Activated naive CD8-positive, alpha-beta T cell treated with anti-CD3 and anti-CD28 coated beads, Interleukin-2, amount 10 ng/mL, durations not matched to agents 7 days and 5 days (primary cell): ENCODE data around the gene HLA-E. TPM values are rescaled to one million over a fixed set of nuclear protein-coding genes. Genes with fewer than 3 reads are reported as not detected.

Experiments
- ATAC-seq: fragments of 150-1000 bp; cut with Tn5 transposase; one replicate; pipeline ENCODE4 v1.10.0; 2021; ENCODE audit warnings: low read depth, moderate library complexity
- POLR2A ChIA-PET: fragments of 350-600 bp; sonication (Branson Sonifier 250); formaldehyde crosslinking; loops from one replicate; lab custom pipeline; 2021; ENCODE audit warnings: antibody characterized with exemption; lab: Charles Lee
- DNase-seq: peaks from one replicate; pipeline ENCODE4 v3.0.0; 2021
- H3K27ac Mint-ChIP-seq: one replicate; pipeline ENCODE4 v1.8.0; 2022; ENCODE audit warnings: mild to moderate bottlenecking, mixed read lengths
- H3K27me3 Mint-ChIP-seq: one replicate; pipeline ENCODE4 v1.8.0; 2022; ENCODE audit warnings: mild to moderate bottlenecking, moderate library complexity, mixed read lengths
- H3K36me3 Mint-ChIP-seq: one replicate; pipeline ENCODE4 v1.8.0; 2021; ENCODE audit warnings: mild to moderate bottlenecking, mixed read lengths
- H3K4me1 Mint-ChIP-seq: one replicate; pipeline ENCODE4 v1.8.0; 2021; ENCODE audit warnings: mixed read lengths
- H3K4me3 Mint-ChIP-seq: one replicate; pipeline ENCODE4 v1.8.0; 2022; ENCODE audit warnings: mild to moderate bottlenecking, moderate library complexity, mixed read lengths
- H3K9me3 Mint-ChIP-seq: one replicate; pipeline ENCODE4 v1.8.0; 2021; ENCODE audit warnings: mixed read lengths
- total RNA-seq, 2 experiments: library from RNA; stranded (reverse); gene quantifications; one replicate each; pipeline ENCODE4 v1.2.3, GENCODE V29; 2021

Gene HLA-E
- total RNA-seq, 2 experiments from 2014 or later = 957 to 962 TPM

GRCh38 chr6:30542915-30543314 is 53.6 kb downstream of the HLA-E start:
- POLR2A ChIA-PET = interaction anchor here (1.0 to 4.8 kb wide), 6 partner anchors 14 to 187 kb away, joined by 3 to 54 read pairs (median 6); partner anchors contain the start of genes ABCF1, GNL1 and PRR3
- peaks cover 28% of the 10 kb centered on the region for H3K4me1 Mint-ChIP-seq
- peaks cover 4% of the 10 kb centered on the region for H3K36me3 Mint-ChIP-seq
- H3K27me3 Mint-ChIP-seq = no peaks in the 10 kb centered on the region
- ATAC-seq (no peak), DNase-seq (no peak)
- peak overlapping the region; percentile 71 for H3K27ac Mint-ChIP-seq
- H3K4me3 Mint-ChIP-seq = peak overlapping the region; percentile 74
- H3K9me3 Mint-ChIP-seq = no peaks in the 10 kb centered on the region

Other genes with a start within 250 kb of the HLA-E start
- 10 to 100 TPM; 24.1 to 24.2 TPM for gene TRIM39, start 162.6 kb upstream of the HLA-E start, total RNA-seq
- 10 to 100 TPM; 43.0 to 49.3 TPM for gene RPP21, start 144.4 kb upstream of the HLA-E start, total RNA-seq
- gene GNL1, start 67.0 kb downstream of the HLA-E start, total RNA-seq = 10 to 100 TPM; 84.3 to 88.6 TPM
- gene PRR3, start 67.8 kb downstream of the HLA-E start, total RNA-seq = 10 to 100 TPM; 19.9 to 22.5 TPM
- gene ABCF1, start 81.9 kb downstream of the HLA-E start, total RNA-seq = 10 to 100 TPM; 67.5 to 70.4 TPM
- gene PPP1R10, start 127.7 kb downstream of the HLA-E start, total RNA-seq = 100 to 1,000 TPM; 140 to 151 TPM
- gene MRPS18B, start 128.3 kb downstream of the HLA-E start, total RNA-seq = 10 to 100 TPM; 43.8 to 44.5 TPM
- 10 to 100 TPM; 11.2 to 13.5 TPM for gene ATAT1, start 137.4 kb downstream of the HLA-E start, total RNA-seq
- gene C6orf136, start 157.6 kb downstream of the HLA-E start, total RNA-seq = 10 to 100 TPM; 33.5 to 34.3 TPM
- 10 to 100 TPM; 42.9 to 44.2 TPM for gene DHX16, start 183.5 kb downstream of the HLA-E start, total RNA-seq
- gene PPP1R18, start 197.1 kb downstream of the HLA-E start, total RNA-seq = 100 to 1,000 TPM; 245 to 251 TPM
- gene NRM, start 201.5 kb downstream of the HLA-E start, total RNA-seq = 10 to 100 TPM; 33.1 to 33.9 TPM
- 10 to 100 TPM; 50.2 to 52.2 TPM for gene MDC1, start 227.8 kb downstream of the HLA-E start, total RNA-seq
- 1,000 to 10,000 TPM; 1,168 to 1,207 TPM for gene TUBB, start 230.8 kb downstream of the HLA-E start, total RNA-seq